HG03442 (cell line): ENCODE measurements around the gene MTCH2.
"Not testable (repeated sequence)": the region's sequence is repeated elsewhere in the genome, so short reads cannot be mapped to it uniquely, and the experiment has no call there.

Experiments used
- ATAC-seq: cut with Tn5 transposase; IDR thresholded peaks from one replicate; pipeline ENCODE4 v1.9.1; 2021; ENCODE audit warnings: mild to moderate bottlenecking, moderate library complexity; ENCODE audit not compliant: unreplicated experiment

Gene MTCH2

DNA sequence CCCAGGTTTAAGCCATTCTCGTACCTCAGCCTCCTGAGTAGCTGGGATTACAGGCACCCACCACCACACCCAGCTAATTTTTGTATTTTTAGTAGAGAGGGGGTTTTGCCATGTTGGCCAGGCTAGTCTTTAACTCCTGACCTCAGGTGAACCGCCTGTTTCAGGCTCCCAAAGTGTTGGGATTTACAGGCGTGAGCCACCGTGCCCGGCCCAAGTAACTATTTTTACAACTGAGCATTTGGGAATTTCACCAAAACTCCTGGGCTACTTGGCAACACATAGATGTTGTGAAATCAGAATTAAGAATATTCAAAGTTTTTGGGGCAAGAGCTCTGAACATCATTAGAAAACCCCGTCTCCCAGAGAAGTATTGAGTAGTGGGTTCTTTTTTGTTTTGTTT is 1.9 kb downstream of the MTCH2 start:
- not testable (repeated sequence) for ATAC-seq

DNA sequence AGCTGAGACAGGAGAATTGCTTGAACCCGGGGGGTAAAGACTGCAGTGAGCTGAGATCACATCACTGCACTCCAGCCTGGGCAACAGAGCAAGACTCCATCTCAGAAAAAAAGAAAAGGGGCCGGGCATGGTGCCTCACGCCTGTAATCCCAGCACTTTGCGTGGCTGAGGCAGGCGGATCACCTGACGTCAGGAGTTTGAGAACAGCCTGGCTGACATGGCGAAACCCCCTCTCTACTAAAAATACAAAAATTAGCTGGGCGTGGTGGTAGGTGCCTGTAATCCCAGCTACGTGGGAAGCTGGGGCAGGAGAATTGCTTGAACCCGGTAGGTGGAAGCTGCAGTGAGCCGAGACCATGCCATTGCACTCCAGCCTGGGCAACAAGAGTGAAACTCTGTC is 6.0 kb downstream of the MTCH2 start:
- ATAC-seq: not testable (repeated sequence)

DNA sequence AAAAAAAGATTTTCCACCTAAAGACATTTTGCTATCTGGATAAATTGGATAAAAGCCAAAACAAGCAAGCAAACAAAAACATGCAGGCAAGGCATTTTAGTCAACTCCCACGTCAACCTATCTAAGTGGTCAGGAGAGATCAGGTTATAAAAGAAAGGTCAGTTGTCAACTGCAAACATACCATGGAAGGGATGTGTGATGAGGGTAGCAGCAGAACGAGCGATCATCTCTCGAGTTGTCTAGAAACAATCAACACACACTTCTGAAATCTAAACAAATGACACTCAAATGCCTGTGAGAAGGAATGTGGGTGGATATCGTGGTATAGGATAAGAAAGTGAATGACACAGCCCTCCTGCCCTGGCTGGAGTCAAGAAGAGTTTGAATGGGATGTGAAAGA is 10.9 kb downstream of the MTCH2 start:
- no peak for ATAC-seq

DNA sequence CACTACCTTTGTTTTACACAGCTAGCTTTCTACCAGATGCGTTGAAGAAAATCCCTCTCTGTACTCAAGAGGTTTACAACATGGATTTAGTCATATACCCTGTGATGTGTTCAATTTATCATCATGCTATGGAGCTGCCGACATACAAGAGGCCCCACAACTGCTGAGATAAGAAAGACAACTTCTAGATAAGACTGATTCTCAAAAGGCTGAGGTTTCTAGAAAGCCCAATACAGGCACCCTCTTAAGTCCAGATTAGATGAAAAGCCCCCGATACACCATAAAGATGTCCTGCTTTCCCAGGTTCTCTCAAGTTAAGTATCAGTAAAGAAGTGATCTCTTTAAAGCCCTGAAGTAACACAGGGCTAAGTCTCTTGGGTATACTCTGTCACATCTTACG is 14.3 kb downstream of the MTCH2 start:
- ATAC-seq: no peak

DNA sequence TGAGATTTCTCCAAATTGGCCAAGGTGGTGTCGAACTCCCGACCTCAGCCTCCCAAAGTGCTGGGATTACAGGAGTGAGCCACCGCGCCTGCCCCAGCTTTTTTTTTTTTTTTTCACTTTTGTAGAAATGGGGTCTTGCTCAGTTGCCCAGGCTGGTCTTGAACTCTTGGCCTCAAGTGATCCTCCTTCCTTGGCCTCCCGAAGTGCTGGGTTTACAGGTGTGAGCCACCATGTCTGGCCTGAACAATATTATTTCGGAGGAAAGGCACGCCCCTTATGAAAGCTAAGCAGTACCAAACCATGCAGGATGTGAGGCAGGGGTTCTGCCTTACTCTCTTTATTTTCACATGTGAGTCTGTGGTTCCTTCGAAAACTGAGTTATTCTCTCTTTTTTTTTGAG is 16.1 kb downstream of the MTCH2 start:
- ATAC-seq: no peak

DNA sequence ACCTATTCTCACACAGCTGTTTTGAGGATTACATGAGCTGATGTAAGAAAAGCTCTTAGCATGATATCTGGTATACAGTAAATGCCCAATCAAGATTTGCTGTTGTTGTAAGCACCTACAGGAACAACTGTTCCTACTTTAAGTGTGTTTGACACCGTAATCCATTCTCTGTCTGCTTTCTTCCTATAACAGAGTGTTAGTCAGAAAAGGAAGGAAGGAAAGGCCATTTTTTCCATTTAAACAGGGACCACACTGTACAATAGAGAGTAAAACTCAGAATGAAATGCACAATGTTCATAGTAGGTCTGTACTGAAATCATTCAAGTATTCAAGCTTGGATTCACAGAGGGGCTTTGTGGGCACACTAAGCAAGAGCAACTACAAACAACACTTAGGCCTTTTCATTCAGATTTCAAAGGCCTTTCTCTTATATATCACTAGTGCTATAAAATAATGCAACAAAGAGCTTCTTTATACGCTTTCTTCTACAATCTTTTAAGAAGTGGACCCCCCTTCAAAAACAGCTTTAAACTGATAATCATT is 21.5 kb downstream of the MTCH2 start:
- ATAC-seq: no peak

DNA sequence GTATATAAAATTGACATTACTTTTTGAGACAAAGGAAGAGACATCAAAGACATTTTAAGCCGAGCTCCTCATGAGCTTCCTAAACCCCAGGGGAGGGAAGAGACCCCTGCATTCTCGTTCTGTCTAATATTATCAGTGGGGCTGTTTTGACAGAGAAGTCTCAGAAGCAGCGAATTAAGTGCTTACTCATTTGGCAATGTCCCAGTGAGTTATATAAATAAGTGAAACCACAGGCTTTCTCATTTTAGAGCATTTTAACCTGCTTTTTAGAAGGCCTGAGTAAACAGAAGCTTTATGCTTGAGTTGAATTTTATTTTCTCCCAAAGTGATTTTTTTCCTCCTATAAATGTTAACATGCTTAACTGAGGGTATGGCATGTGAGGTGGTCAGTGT is 24.9 kb downstream of the MTCH2 start:
- ATAC-seq: no peak

DNA sequence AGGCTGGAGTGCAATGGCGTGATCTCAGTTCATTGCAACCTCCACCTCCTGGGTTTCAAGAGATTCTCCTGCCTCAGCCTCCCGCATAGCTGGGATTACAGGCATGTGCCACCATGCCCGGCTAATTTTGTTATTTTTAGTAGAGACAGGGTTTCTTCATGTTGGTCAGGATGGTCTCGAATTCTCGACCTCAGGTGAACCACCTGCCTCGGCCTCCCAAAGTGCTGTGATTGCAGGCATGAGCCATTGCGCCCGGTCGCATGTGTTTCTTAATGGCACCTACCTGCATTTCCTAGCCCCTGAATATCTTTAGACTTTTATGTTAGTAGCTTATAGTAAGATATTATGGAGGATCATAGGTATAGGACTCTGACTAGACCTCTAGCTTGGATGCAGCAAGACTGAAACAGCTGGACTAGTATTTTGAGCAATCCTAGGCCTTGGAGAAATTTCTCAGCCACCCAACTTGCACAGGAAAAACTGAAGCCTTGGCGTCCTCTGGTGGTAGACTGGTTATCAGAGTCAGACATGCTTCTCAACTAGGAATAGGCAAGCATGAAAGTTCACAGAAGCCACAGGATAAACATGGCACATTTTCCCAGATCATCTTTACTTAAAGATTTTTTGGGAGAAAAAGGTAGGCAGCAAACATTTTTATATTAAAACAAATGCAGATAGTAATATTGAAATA is 25.5 kb downstream of the MTCH2 start:
- ATAC-seq: no peak

DNA sequence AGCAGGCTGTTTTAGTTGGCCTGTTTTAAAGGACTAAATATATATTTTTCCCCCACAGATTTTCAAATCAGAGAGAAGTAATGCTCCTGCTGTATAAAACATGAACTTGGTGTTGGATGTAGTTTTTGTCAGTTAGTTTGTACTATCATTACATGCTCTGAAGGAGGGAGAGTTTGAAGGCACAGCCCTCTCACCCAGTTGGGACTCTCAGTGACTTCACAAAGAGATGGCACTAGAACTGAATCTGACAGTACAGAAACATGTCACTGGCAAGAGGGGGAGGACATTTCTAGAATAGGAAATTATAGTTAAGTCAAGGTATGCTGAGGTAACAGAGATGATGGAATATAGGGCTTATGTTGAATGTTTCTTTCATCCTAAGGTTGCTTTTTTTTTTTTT is 27.1 kb downstream of the MTCH2 start:
- no peak for ATAC-seq

DNA sequence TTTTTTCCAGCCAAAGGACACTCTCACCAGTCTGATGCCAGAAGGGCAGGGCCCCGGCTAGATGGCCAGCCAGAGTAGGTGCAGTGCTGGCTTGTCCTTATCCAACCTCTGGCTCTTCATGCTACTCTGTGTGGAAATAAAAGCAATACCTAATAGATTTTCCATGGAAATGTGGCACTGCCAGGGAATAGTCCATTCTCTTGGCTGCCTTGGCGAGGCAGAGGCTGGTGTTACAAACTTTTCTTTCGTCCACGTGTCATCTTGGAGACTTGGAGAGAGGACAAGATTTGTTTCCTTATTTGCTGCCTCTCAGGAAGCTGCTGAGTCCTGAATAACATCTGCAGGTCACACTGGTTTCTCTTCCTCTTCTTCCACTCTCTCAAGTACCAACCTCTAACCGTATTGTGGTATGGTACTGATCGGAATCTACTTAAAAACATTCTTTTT is 31.0 kb downstream of the MTCH2 start:
- ATAC-seq: peak; percentile 81

DNA sequence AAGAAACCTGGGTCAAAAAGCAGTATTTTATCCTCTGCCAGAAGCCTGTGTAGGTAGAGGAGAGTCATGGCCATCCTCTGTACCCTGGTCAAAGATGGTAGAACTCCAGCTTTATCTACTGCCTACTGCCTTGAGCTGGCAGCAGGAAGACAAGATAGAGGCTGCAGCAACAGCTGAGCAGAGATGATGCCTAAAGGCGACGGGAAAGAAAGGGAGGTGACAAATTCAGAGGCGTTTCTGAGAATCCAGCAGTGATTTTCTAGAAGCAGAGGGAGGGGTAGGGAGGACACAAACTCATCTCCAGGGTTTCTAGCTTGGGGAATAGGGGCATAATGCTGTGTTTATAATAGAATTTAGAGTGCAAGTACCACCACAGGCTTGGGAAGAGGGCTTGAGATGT is 32.7 kb downstream of the MTCH2 start:
- ATAC-seq: no peak

DNA sequence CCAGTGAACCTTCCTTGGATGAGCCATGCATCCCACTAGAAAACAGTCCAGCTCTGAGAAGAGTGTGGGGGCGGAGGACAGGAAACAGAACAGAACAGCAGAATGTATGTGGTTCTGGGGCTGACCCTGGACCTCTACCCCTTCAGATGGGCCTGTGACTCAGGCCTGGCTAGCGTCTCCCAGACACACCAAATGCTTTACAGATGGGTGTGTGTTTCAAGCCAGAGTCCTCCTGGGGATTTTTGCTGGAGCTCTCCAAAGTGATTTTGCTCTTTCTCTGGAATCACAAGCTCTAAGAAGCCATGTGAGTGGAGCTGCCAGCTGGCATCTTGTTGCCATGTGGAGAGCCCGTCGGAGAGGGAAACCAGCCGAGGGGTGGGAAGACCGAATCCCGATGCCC is 35.0 kb downstream of the MTCH2 start:
- no peak for ATAC-seq

DNA sequence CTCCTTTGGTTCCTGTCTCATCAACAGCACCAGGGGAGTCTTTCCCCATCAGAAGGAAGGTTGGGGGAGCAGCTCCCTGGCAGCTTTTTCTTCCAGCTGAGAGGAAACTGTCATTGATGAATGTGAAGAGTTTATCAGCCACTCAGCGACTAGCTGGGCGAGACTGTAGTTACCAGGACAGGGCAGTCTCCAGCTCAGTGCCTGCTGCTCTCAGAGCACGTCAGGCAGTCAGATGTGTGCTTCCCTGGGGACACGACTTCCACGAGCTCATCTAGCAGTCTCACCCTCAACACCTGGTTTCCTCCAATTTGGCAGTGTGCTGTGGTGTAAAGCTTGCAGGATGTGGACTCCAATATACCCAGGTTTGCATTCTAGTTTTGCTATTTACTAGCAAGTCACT is 35.6 kb downstream of the MTCH2 start:
- ATAC-seq: no peak

DNA sequence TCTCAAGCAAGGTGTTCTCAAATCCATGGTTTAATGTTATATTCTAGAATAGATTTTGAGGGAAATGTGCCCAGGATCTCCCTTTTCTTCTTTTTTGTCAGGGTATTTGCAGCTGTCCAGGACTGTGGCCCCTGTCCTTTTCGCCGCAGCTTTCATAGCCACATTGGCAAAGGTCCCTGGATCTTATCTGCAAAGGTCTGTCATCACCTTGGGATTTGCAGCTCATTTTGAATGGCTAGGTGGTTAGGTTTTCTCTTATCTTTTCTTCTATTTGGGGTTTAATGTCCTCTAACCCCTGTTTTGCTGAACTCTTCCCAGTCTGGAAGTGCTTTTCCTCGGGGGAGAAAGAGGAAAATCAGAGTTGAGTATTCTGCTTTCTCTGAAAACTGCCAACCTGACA is 36.4 kb downstream of the MTCH2 start:
- no peak for ATAC-seq

DNA sequence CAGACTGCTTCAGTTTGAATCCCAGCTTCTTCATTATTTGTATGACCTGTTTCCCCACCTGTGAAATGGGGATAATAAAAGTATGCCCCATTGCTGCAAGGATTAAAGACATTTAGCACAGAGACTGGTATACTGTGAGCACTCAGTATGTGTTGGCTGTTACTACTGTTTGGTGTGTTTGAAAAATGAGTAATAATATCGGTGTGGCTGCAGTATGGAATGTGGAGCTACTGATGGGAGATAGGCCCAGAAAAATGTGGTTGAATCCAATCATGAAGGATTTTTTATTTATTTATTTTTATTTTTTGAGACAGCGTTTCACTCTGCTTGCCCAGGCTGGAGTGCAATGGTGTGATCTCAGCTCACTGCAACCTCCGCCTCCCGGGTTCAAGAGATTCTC is 39.1 kb downstream of the MTCH2 start:
- ATAC-seq: no peak

DNA sequence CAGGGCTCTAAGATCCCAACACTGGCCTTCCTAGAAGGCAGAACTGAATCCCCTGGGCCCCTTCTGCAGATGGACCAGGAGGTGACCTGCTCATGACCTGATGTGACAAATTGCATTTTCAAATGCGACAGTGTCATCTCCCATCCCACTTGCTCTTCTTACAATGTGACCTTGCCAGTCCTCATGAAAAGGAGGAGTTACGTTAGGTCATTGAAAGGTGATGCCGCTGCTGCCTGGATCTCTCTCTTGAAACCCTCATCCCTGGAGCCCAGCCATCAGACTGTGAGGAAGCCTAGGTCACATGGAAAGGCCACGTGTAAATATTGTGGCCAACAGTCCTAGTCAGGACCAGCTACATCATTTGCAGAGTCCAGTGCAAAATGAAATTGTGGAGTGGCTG is 42.5 kb downstream of the MTCH2 start:
- no peak for ATAC-seq

DNA sequence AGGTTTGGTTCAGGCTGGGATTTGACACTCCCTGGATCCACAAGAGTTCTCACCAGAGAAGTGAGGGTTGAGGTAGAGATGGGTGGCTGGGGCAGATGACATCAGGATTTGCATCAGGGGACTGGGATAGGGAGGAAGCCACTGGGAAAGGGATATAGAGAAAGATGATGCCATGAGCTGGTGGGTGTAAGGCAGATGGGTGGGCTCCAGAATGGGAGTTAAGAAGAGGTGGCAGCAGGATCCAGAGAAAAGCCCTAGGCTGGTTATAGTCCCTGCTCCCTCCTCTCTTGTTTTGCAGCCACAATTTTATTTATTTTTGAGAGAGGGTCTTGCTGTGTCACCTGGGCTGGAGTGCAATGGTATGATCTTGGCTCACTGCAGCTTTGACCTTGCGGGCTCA is 46.4 kb downstream of the MTCH2 start:
- no peak for ATAC-seq

DNA sequence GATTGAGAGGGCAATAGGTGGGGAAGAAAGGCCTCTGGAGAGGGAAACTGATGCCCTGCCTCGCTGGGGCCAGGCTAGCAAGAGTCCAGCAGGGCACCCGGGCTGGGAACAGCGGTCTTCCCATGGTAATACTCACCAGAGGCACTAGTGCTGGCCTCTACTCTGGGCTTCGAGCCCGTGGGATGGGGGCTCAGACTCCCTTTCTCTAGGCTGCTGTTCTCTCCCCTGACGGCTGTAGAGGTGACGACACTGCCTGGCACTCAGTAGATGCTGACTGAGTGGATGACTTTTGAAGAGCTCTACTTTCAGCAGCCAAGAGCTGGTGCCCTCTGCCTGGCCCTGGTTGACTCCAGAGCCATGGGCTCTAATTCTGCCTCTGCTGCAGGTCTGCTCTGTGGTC is 47.3 kb downstream of the MTCH2 start:
- ATAC-seq: no peak

DNA sequence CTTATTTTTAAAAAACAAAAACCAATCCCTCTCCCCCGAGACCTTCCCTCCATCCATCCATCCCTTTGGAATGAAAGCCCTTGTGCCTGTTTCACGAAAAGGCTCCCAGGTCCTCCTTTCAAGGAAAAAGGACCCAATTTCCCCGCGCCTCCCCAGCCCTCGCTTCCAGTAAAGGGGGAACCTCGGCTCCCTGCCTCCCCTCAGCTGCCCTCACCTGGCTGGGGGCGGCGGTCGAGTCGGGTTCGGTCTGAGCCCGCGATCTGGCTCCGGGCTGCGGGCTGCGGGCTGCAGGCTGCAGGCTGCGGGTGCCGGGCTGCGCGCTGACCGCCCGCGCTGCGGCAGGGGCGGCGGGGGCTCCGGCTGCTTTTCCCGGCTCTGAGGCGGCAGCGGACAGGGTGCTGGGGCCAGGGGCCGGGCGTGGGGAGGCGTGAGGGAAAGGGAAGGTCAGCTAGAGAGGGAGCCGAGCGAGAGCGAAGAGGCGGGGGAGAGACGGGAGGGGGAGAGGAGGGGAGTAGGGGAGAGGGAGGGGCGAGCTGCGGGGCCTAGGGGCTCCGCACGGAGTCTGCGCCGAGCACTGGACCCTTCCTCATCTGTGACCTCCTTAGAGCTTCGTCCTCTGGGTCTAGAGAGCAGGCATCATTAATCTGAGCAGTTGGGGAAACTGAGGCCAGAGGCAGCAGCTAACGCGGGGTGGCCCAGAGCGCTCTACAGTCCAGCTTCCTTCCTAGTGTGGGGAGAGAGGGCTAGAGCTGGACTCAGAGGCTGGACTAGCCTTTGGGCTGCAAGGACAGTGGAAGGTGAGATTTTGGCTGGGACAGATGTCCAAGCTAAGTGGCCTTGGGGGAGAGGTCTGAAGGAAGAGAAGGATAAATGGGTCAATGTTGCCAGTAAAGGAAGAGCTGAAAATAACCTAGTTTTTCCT is 48.2 kb downstream of the MTCH2 start, which contains the start of gene C1QTNF4:
Gene C1QTNF4, minus strand, starts transcription at position 478 of the 922 bp plus-strand sequence. CDS start 3,601 bp downstream, outside the sequence.
- no peak for ATAC-seq

DNA sequence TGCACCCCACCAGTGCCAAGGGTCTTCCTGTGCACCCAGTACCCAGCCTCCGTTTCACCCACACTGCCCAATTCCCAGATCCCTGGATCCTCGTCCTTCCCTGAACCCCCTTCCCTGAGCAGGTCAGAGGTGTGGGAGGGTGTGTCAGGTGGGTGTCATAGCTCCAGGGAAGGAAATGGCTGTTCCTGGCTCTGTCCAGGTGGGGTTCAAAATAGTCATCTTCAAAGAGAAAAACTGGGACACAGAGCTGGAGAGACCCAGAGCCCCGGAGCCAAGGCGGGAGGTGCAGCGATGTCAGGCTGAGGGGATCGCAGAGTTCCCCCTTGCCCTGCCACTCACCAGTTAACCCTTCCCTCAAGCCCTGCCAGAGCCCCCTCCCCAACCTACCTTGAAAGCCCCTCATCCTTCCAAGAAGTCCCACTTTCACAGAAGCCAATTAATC is 48.8 kb downstream of the MTCH2 start:
- ATAC-seq: no peak

DNA sequence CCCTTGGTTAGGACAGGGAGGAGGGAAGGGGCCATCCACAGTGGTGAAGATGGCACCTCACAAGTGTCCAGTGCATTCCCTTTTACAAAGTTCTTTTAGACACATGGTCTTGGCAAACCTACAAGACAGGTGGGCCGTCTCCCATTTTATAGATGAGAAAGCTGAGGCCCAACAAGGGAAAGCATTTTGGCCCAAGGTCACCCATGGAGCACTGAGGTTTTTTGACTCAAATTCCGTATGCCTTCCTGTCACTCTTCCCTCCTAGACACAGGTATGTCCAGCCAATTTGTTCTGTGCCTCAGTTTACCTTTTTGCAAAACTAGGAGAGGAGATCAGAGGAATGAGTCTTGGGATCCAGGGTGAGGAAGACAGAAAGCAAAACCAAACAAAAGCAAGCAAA is 49.4 kb downstream of the MTCH2 start:
- no peak for ATAC-seq

DNA sequence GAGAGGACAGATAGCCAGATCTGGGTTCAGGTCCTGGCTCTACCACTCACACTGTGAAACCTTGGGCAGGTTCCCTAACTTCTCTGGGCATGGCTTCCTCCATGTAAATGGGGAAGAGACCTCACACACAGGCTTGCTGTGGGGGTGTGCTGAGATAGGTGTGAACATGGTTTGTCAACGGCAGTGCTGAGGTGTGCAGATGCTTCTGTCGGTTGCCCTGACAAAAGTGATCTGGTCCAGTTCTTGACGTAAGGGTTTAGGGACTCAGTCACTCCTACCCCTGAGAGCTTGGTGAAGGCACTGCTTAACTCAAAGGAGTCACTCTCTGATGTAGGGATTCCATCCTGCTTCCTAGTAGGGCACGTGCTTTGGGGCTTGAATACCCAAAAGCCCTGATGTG is 50.1 kb downstream of the MTCH2 start:
- no peak for ATAC-seq
